SU-DHL-6 (cell line): ENCODE results near the gene HABP4.

Experiments used
- EZH2phosphoT487 ChIP-seq: fragments of 200-600 bp; sonication (generic), shearing (Covaris generic); conservative IDR thresholded peaks from 2 replicates; pipeline ENCODE4 v1.6.1; 2018; ENCODE audit warnings: mild to moderate bottlenecking, antibody characterized with exemption, low read length, moderate library complexity, mixed read lengths
- TF ChIP-seq, protein P1 (sequence below): fragments of 200-600 bp; sonication (generic); IDR thresholded peaks from one replicate; pipeline ENCODE4 v1.5.1; 2017; ENCODE audit warnings: antibody characterized with exemption, mild to moderate bottlenecking, low read length, moderate library complexity; ENCODE audit not compliant: insufficient read depth, poor library complexity, severe bottlenecking

DNA sequence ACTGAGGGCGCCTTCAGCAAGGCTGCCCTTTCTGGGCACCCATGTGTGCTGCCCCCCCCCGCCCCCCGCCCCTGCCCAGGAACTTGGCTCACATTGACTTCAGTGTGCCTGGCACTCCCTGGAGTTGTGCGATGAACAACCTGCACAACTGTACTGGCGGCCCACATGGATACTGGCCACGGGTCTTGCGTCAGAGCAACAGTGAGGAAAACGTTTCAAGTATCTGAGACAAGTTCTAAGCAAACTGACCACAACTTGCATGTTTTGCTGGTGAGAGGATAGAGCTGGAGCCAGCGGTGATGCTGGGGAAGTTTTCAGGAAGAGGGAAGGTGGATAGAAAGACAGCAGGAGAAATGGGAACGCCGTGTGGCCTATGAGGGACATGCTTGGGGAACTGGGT is 45.4 kb downstream of the HABP4 start:
- TF ChIP-seq, protein P1, sequence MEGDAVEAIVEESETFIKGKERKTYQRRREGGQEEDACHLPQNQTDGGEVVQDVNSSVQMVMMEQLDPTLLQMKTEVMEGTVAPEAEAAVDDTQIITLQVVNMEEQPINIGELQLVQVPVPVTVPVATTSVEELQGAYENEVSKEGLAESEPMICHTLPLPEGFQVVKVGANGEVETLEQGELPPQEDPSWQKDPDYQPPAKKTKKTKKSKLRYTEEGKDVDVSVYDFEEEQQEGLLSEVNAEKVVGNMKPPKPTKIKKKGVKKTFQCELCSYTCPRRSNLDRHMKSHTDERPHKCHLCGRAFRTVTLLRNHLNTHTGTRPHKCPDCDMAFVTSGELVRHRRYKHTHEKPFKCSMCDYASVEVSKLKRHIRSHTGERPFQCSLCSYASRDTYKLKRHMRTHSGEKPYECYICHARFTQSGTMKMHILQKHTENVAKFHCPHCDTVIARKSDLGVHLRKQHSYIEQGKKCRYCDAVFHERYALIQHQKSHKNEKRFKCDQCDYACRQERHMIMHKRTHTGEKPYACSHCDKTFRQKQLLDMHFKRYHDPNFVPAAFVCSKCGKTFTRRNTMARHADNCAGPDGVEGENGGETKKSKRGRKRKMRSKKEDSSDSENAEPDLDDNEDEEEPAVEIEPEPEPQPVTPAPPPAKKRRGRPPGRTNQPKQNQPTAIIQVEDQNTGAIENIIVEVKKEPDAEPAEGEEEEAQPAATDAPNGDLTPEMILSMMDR = no peak
- TF ChIP-seq EZH2phosphoT487 = no peak
